AG04449 (cell line): Measurements from ENCODE around the gene FAM20C.

Source experiments
- CTCF ChIA-PET: fragments of 350-600 bp; formaldehyde crosslinking; extraction: SDS; loops from one replicate; lab custom pipeline; 2021; ENCODE audit warnings: antibody characterized with exemption; lab: Yijun Ruan, JAX
- POLR2A ChIA-PET: fragments of 400-600, 350-600 bp; formaldehyde crosslinking; extraction: SDS; loops from one replicate; lab custom pipeline; 2020; ENCODE audit warnings: antibody characterized with exemption, inconsistent platforms; lab: Yijun Ruan, JAX
- DNase-seq: peaks from one replicate; pipeline ENCODE4 v3.0.0-alpha.2; 2010; ENCODE audit warnings: low read depth, low spot score
- H3K4me3 ChIP-seq: 2 replicates; pipeline ENCODE4 v1.5.1; 2011; ENCODE audit warnings: low read depth, mild to moderate bottlenecking, control low read depth, low read length
- CTCF ChIP-seq: IDR thresholded peaks from one replicate; pipeline ENCODE4 v1.5.1; 2011; ENCODE audit warnings: mild to moderate bottlenecking, moderate library complexity, low read length, control low read depth, inconsistent platforms; ENCODE audit not compliant: insufficient read depth; ENCODE audit errors: missing control alignments

Gene FAM20C

GRCh38 chr7:209906-210305 is 17.5 kb downstream of the FAM20C start:
- TF ChIP-seq CTCF = no peak
- POLR2A ChIA-PET = no interaction called here
- CTCF ChIA-PET = no interaction called here
- DNase-seq = no peak
- H3K4me3 ChIP-seq = no peak overlapping the region

- no peak for TF ChIP-seq CTCF
- no peak for DNase-seq
- CTCF ChIA-PET = no interaction called here
- H3K4me3 ChIP-seq = no peak overlapping the region
- POLR2A ChIA-PET = no interaction called here
Observed at GRCh38 chr7:210401-210925, 18.1 kb downstream of the FAM20C start.

GRCh38 chr7:211033-211714 is 18.8 kb downstream of the FAM20C start:
- H3K4me3 ChIP-seq = no peak overlapping the region
- DNase-seq = no peak
- no peak for TF ChIP-seq CTCF
- ChIA-PET CTCF (no interaction called here), POLR2A (no interaction called here)

GRCh38 chr7:211715-212058 is 19.3 kb downstream of the FAM20C start:
- DNase-seq = no peak
- no peak for TF ChIP-seq CTCF
- ChIA-PET POLR2A (no interaction called here), CTCF (no interaction called here)
- H3K4me3 ChIP-seq = no peak overlapping the region

GRCh38 chr7:212754-213153 is 20.4 kb downstream of the FAM20C start:
- DNase-seq = no peak
- ChIA-PET CTCF (no interaction called here), POLR2A (no interaction called here)
- no peak for TF ChIP-seq CTCF
- H3K4me3 ChIP-seq = no peak overlapping the region

- H3K4me3 ChIP-seq = no peak overlapping the region
- POLR2A ChIA-PET = no interaction called here
- no peak for TF ChIP-seq CTCF
- no peak for DNase-seq
- CTCF ChIA-PET = no interaction called here
Observed at GRCh38 chr7:213324-213993, 21.1 kb downstream of the FAM20C start.
